IPS DF 6.9 (cell line): ENCODE results near the gene CFHR1.

ENCODE experiments used
- DNase-seq: peaks from one replicate; pipeline ENCODE4 v3.0.0-alpha.2; 2013; ENCODE audit warnings: low read depth, low spot score
- H3K27ac ChIP-seq: one replicate; pipeline ENCODE4 v1.5.1; 2013; ENCODE audit warnings: low read length, control low read depth
- H3K27me3 ChIP-seq: 2 replicates; pipeline ENCODE4 v1.6.1; 2013; ENCODE audit warnings: mild to moderate bottlenecking, low read length; ENCODE audit not compliant: control insufficient read depth, insufficient read depth
- H3K36me3 ChIP-seq: 2 replicates; pipeline ENCODE4 v1.6.1; 2013; ENCODE audit warnings: low read length; ENCODE audit not compliant: control insufficient read depth, insufficient read depth
- H3K4me1 ChIP-seq: 2 replicates; pipeline ENCODE4 v1.6.1; 2013; ENCODE audit warnings: low read length; ENCODE audit not compliant: control insufficient read depth, insufficient read depth
- H3K4me3 ChIP-seq: 2 replicates; pipeline ENCODE4 v1.5.1; 2013; ENCODE audit warnings: mild to moderate bottlenecking, low read length
- H3K9me3 ChIP-seq: 2 replicates; pipeline ENCODE4 v1.6.1; 2013; ENCODE audit warnings: low read length, inconsistent platforms; ENCODE audit not compliant: control insufficient read depth, insufficient read depth
- WGBS: extraction: QIAGEN DNeasy Blood & Tissue Kit; methylation state at CpG from one replicate; pipeline ENCODE4 v1.1.7; 2013; ENCODE audit warnings: mixed read lengths, missing lambda C conversion rate; ENCODE audit not compliant: insufficient read length, insufficient coverage; 5-methylcytosine and 5-hydroxymethylcytosine counted together

The CFHR1 gene

GRCh38 chr1:196873385-196873784 is 53.9 kb downstream of the CFHR1 start:
- Histone ChIP-seq H3K27ac (no peak overlapping the region), H3K27me3 (no peaks in the 10 kb centered on the region; the same call in 1 of the 2 replicates), H3K36me3 (no peaks in the 10 kb centered on the region), H3K4me1 (no peaks in the 10 kb centered on the region; the same call in 1 of the 2 replicates), H3K9me3 (no peaks in the 10 kb centered on the region), H3K4me3 (no peak overlapping the region)
- no peak for DNase-seq
- no CpG with 5 or more reads among the region's 4 CpGs for WGBS

- no CpG with 5 or more reads among the region's 3 CpGs for WGBS
- no peaks in the 10 kb centered on the region for H3K36me3 ChIP-seq
- DNase-seq, result no peak
These were observed 56.4 kb downstream of the CFHR1 start for GRCh38 chr1:196875935-196876334.

GRCh38 chr1:196877964-196878363 is 58.4 kb downstream of the CFHR1 start:
- peak; percentile 50 for DNase-seq
- Histone ChIP-seq H3K27ac (no peak overlapping the region), H3K36me3 (no peaks in the 10 kb centered on the region), H3K4me1 (no peaks in the 10 kb centered on the region; the same call in 1 of the 2 replicates), H3K9me3 (no peaks in the 10 kb centered on the region), H3K27me3 (no peaks in the 10 kb centered on the region; the same call in 1 of the 2 replicates), H3K4me3 (no peak overlapping the region)
- no CpG with 5 or more reads among the region's 29 CpGs for WGBS

More at GRCh38 chr1:196875935-196876334, 56.4 kb downstream of the CFHR1 start:
- Histone ChIP-seq H3K27me3 (no peaks in the 10 kb centered on the region; the same call in 1 of the 2 replicates), H3K9me3 (no peaks in the 10 kb centered on the region), H3K4me3 (no peak overlapping the region), H3K27ac (no peak overlapping the region), H3K4me1 (no peaks in the 10 kb centered on the region; the same call in 1 of the 2 replicates)
